NCI-H1930 (cell line): Measurements from ENCODE around the gene C5orf34.
"Not testable (repeated sequence)": the region's sequence is repeated elsewhere in the genome, so short reads cannot be mapped to it uniquely, and the experiment has no call there.

ENCODE experiments used
- DNase-seq, 2 experiments: peaks; one replicate each; lab custom pipeline; 2025; lab: John Stamatoyannopoulos, UW

C5orf34 gene

GRCh38 chr5:43514816-43515677 is at the start of gene C5orf34:
C5orf34 (minus strand) TSS chr5:43515148; CDS start chr5:43509339, 5,809 bp downstream.
- DNase-seq: peak; percentile 100

- no peak for DNase-seq
Measured at GRCh38 chr5:43564289-43564850, 49.4 kb upstream of the C5orf34 start.

GRCh38 chr5:43563321-43563720 is 48.4 kb upstream of the C5orf34 start:
- DNase-seq: no peak

GRCh38 chr5:43561356-43561755 is 46.4 kb upstream of the C5orf34 start:
- DNase-seq: no peak

- DNase-seq: no peak
Measured at GRCh38 chr5:43560128-43560527, 45.2 kb upstream of the C5orf34 start.

GRCh38 chr5:43556857-43557542 is 42.1 kb upstream of the C5orf34 start, which contains the start of gene PAIP1:
PAIP1 (minus strand) TSS chr5:43557077; CDS start chr5:43556846, 231 bp downstream.
- peak; percentile 88 to 94 for DNase-seq

GRCh38 chr5:43556607-43556856 is 41.6 kb upstream of the C5orf34 start:
- DNase-seq: not testable (repeated sequence)

- DNase-seq: peak; percentile 37 to 38
Measured at GRCh38 chr5:43555895-43556606, 41.1 kb upstream of the C5orf34 start.

- DNase-seq: no peak
Measured at GRCh38 chr5:43554497-43554896, 39.5 kb upstream of the C5orf34 start.

GRCh38 chr5:43553381-43553780 is 38.4 kb upstream of the C5orf34 start:
- no peak for DNase-seq

GRCh38 chr5:43551731-43552130 is 36.8 kb upstream of the C5orf34 start:
- no peak for DNase-seq

- not testable (repeated sequence) for DNase-seq
Measured at GRCh38 chr5:43549272-43549671, 34.3 kb upstream of the C5orf34 start.

- no peak for DNase-seq
Measured at GRCh38 chr5:43548358-43548757, 33.4 kb upstream of the C5orf34 start.

GRCh38 chr5:43547532-43547931 is 32.6 kb upstream of the C5orf34 start:
- DNase-seq: no peak

- DNase-seq: no peak
Measured at GRCh38 chr5:43543434-43543833, 28.5 kb upstream of the C5orf34 start.

- DNase-seq: no peak
Measured at GRCh38 chr5:43540746-43541145, 25.8 kb upstream of the C5orf34 start.

GRCh38 chr5:43536972-43537371 is 22.0 kb upstream of the C5orf34 start:
- DNase-seq: no peak

GRCh38 chr5:43533646-43534045 is 18.7 kb upstream of the C5orf34 start:
- no peak for DNase-seq

- no peak for DNase-seq
Measured at GRCh38 chr5:43530648-43531047, 15.7 kb upstream of the C5orf34 start.

GRCh38 chr5:43523662-43524072 is 8.7 kb upstream of the C5orf34 start:
- no peak for DNase-seq

GRCh38 chr5:43520615-43521014 is 5.7 kb upstream of the C5orf34 start:
- no peak for DNase-seq

GRCh38 chr5:43515678-43516048 is 715 bp upstream of the C5orf34 start:
- no peak for DNase-seq

- peak in 1 of 2 experiments; percentile 29 for DNase-seq
Measured at GRCh38 chr5:43514471-43514815, 505 bp downstream of the C5orf34 start.
